OCI-LY1 (cell line): ENCODE results near the gene GALNT9.

Experiments used
- H2AFZ ChIP-seq: fragments of 200-600 bp; sonication (generic), shearing (Covaris generic); 2 replicates; pipeline ENCODE4 v1.6.0; 2014; ENCODE audit warnings: antibody characterized with exemption, mild to moderate bottlenecking, low read length
- H3F3A ChIP-seq: fragments of 200-600 bp; sonication (generic), shearing (Covaris generic); 2 replicates; pipeline ENCODE4 v1.6.0; 2014; ENCODE audit warnings: mild to moderate bottlenecking, antibody characterized with exemption, low read length, moderate library complexity; ENCODE audit not compliant: insufficient read depth
- H3K27ac ChIP-seq: fragments of 200-600 bp; sonication (generic); 2 replicates; pipeline ENCODE4 v1.5.1; 2014; ENCODE audit warnings: low read length, mixed run types, mild to moderate bottlenecking, low read depth; ENCODE audit not compliant: poor library complexity, severe bottlenecking
- H3K27me3 ChIP-seq: fragments of 200-600 bp; sonication (generic); 2 replicates; pipeline ENCODE4 v1.6.0; 2014; ENCODE audit warnings: antibody characterized with exemption, mild to moderate bottlenecking, low read length, moderate library complexity; ENCODE audit not compliant: insufficient read depth
- H3K36me3 ChIP-seq: fragments of 200-600 bp; sonication (generic); 2 replicates; pipeline ENCODE4 v1.6.1; 2014; ENCODE audit warnings: mild to moderate bottlenecking, antibody characterized with exemption, low read length, moderate library complexity, mixed read lengths; ENCODE audit not compliant: insufficient read depth
- H3K4me1 ChIP-seq: fragments of 200-600 bp; sonication (generic); 2 replicates; pipeline ENCODE4 v1.5.1; 2014; ENCODE audit warnings: mild to moderate bottlenecking, low read length, moderate library complexity; ENCODE audit not compliant: insufficient read depth, severe bottlenecking
- H3K4me2 ChIP-seq: fragments of 200-600 bp; sonication (generic), shearing (Covaris generic); 2 replicates; pipeline ENCODE4 v1.6.1; 2014; ENCODE audit warnings: low read length
- H3K4me3 ChIP-seq: fragments of 200-600 bp; sonication (generic); 2 replicates; pipeline ENCODE4 v1.5.1; 2014; ENCODE audit warnings: low read length, low read depth, mild to moderate bottlenecking, mixed read lengths; ENCODE audit not compliant: poor library complexity, severe bottlenecking
- H3K79me2 ChIP-seq: fragments of 200-600 bp; shearing (Covaris generic); 2 replicates; pipeline ENCODE4 v1.6.1; 2016; ENCODE audit warnings: mixed run types, low read length, mixed read lengths; ENCODE audit not compliant: insufficient read depth
- H3K9ac ChIP-seq: fragments of 200-600 bp; sonication (generic), shearing (Covaris generic); 2 replicates; pipeline ENCODE4 v1.6.1; 2014; ENCODE audit warnings: mild to moderate bottlenecking, low read length, mixed read lengths
- H3K9me2 ChIP-seq: fragments of 200-600 bp; sonication (generic), shearing (Covaris generic); 2 replicates; pipeline ENCODE4 v1.6.1; 2014; ENCODE audit warnings: low read depth, mild to moderate bottlenecking, low read length, mixed read lengths
- H3K9me3 ChIP-seq: fragments of 200-600 bp; shearing (Covaris generic); 2 replicates; pipeline ENCODE4 v1.6.1; 2014; ENCODE audit warnings: low read length, mixed read lengths
- H4K20me1 ChIP-seq: fragments of 200-600 bp; sonication (generic), shearing (Covaris generic); 2 replicates; pipeline ENCODE4 v1.6.0; 2016; ENCODE audit warnings: mild to moderate bottlenecking, low read length; ENCODE audit not compliant: insufficient read depth
- EZH2 ChIP-seq: fragments of 200-600 bp; sonication (generic), shearing (Covaris generic); IDR thresholded peaks from 2 replicates; pipeline ENCODE4 v1.8.0; 2017; ENCODE audit warnings: borderline replicate concordance, mixed run types, mild to moderate bottlenecking, antibody characterized with exemption, low read length, moderate library complexity, mixed read lengths
- TF ChIP-seq, protein P1 (sequence below): fragments of 200-600 bp; sonication (generic), shearing (Covaris generic); IDR thresholded peaks from 2 replicates; pipeline ENCODE4 v1.5.1; 2017; ENCODE audit warnings: mild to moderate bottlenecking, antibody characterized with exemption, low read length, moderate library complexity, mixed read lengths

GALNT9 gene

DNA sequence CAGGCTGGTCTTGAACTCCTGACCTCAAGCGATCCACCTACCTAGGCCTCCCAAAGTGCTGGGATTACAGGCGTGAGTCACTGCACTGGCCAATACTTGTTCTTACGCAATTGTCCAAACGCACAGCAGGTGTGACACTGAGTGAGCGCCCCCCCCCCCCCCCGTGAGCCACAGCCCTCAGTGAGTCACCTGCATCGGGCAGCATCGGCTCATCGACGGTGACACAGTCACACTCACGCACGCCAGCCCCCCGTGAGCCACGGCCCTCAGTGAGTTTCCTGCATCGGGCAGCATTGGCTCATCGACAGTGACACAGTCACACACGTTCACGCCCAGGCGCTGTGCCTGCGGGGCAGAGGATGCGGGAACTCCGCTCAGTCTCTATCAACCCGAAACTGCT lies 42.5 kb downstream of the GALNT9 start:
- no peaks in the 10 kb centered on the region for H3K9me3 ChIP-seq
- no peaks in the 10 kb centered on the region for H3K9me2 ChIP-seq
- no peak overlapping the region for H3K9ac ChIP-seq
- H3K27ac ChIP-seq: no peak overlapping the region
- no peak overlapping the region for H3K4me2 ChIP-seq
- no peak overlapping the region for H2AFZ ChIP-seq
- no peaks in the 10 kb centered on the region for H3K79me2 ChIP-seq
- H4K20me1 ChIP-seq: no peaks in the 10 kb centered on the region
- TF ChIP-seq EZH2: no peak
- TF ChIP-seq, protein P1, sequence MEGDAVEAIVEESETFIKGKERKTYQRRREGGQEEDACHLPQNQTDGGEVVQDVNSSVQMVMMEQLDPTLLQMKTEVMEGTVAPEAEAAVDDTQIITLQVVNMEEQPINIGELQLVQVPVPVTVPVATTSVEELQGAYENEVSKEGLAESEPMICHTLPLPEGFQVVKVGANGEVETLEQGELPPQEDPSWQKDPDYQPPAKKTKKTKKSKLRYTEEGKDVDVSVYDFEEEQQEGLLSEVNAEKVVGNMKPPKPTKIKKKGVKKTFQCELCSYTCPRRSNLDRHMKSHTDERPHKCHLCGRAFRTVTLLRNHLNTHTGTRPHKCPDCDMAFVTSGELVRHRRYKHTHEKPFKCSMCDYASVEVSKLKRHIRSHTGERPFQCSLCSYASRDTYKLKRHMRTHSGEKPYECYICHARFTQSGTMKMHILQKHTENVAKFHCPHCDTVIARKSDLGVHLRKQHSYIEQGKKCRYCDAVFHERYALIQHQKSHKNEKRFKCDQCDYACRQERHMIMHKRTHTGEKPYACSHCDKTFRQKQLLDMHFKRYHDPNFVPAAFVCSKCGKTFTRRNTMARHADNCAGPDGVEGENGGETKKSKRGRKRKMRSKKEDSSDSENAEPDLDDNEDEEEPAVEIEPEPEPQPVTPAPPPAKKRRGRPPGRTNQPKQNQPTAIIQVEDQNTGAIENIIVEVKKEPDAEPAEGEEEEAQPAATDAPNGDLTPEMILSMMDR: no peak
- no peaks in the 10 kb centered on the region for H3K36me3 ChIP-seq
- no peaks in the 10 kb centered on the region for H3K27me3 ChIP-seq
- no peaks in the 10 kb centered on the region for H3K4me1 ChIP-seq
- H3K4me3 ChIP-seq: no peak overlapping the region
- H3F3A ChIP-seq: no peaks in the 10 kb centered on the region

DNA sequence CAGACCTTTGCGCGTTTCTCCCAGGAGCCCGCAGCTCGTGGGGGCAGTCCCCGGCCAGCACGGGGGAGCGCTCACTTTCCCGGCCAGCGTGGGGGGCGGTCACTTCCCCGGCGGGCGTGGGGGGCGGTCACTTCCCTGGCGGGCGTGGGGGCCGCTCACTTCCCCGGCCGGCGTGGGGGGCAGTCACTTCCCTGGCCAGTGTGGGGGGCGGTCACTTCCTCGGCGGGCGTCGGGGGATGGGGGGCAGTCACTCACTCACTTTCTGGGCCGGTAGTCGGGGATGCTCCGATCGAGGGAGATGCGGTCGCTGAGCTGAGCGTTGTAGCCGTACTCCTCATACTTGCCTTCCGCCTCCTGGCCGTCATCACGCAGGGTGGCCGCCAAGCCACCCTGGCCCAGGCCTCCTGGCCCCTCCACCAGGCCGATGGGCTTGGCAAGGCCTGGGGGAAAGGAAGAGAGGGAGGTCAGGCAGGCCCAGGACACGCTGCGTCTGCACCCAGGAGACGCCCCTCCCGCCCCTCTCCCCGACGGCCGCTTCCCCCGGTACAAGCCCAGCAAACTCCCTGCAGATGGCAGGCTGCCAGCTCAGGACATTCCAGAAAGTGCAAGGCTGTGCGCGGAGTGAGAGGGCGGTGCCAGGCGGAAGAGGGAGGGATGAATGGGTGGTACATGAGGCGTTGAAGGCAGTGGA lies 43.3 kb downstream of the GALNT9 start:
- no peaks in the 10 kb centered on the region for H3K27me3 ChIP-seq
- H3K9me2 ChIP-seq: no peaks in the 10 kb centered on the region
- H3K4me2 ChIP-seq: no peak overlapping the region
- H3K79me2 ChIP-seq: no peaks in the 10 kb centered on the region
- no peak overlapping the region for H3K4me3 ChIP-seq
- H4K20me1 ChIP-seq: no peaks in the 10 kb centered on the region
- no peak overlapping the region for H3K9ac ChIP-seq
- H3K9me3 ChIP-seq: no peaks in the 10 kb centered on the region
- TF ChIP-seq, protein P1: no peak
- TF ChIP-seq EZH2: no peak
- no peak overlapping the region for H2AFZ ChIP-seq
- no peaks in the 10 kb centered on the region for H3K4me1 ChIP-seq
- no peak overlapping the region for H3K27ac ChIP-seq
- no peaks in the 10 kb centered on the region for H3F3A ChIP-seq
- H3K36me3 ChIP-seq: no peaks in the 10 kb centered on the region

DNA sequence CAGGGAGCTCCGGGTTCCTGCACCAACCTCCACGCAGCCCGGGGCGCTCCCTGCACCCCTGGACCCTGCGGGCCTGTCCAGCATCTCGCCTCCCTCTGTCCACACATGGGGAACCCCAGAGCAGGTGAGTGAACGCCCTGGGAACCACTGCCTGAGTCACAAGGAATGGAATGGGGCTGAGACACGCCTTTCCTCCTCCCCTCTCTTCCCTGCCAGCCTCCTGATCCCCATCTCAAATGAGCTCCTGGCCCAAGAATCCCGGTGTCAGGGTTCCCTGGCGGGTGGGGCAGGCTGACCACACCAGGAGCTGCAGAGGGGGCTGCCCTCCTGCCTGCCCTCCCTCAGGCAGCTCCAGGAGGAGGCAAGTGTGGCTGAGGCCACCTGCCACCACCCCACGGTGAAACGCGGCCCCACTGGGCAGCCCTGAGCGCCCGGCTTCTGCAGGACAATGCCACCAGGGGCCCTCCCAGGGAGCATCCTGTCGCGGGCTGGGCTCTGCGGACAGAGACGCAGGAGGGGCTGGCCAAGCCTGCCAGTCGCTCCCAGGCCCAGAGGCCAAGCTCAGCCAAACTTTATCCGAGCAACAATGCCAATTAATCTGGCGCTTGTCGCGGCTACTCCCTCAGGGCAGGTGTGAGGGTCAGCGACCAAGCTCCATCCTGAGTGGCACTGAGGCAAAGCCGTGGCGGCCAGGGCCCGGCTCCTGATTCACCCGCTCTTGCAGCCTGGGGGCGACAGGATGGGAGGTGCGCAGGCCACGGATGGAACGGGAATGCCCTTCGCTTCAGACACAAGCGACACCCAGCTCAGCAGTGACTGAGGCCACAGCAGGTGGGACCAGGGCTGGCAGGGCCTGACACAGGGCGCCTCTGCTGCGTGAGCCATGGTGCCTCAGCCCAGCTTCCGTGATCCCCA lies 44.3 kb downstream of the GALNT9 start:
- TF ChIP-seq, protein P1: no peak
- no peak for TF ChIP-seq EZH2
- no peaks in the 10 kb centered on the region for H3K36me3 ChIP-seq
- H3K27ac ChIP-seq: no peak overlapping the region
- no peaks in the 10 kb centered on the region for H3K9me2 ChIP-seq
- no peak overlapping the region for H3K4me3 ChIP-seq
- H3K27me3 ChIP-seq: no peaks in the 10 kb centered on the region
- H3K9me3 ChIP-seq: no peaks in the 10 kb centered on the region
- no peak overlapping the region for H3K9ac ChIP-seq
- no peak overlapping the region for H3K4me2 ChIP-seq
- H3K4me1 ChIP-seq: no peaks in the 10 kb centered on the region
- H2AFZ ChIP-seq: no peak overlapping the region
- no peaks in the 10 kb centered on the region for H3K79me2 ChIP-seq
- H3F3A ChIP-seq: no peaks in the 10 kb centered on the region
- H4K20me1 ChIP-seq: no peaks in the 10 kb centered on the region
